ENCODE results near the gene ZFY. TPM values are rescaled to one million over a fixed set of nuclear protein-coding genes. Genes with fewer than 3 reads are reported as not detected.
A peak's percentile ranks its signal among the peaks of the same experiment; 100 is the strongest.

The ZFY gene
- total and polyA plus RNA-seq, 2 of the 13 experiments (the other 11 are each of a cell fraction or from before 2014, with no cell fraction given) = 3.3 to 17.1 TPM

DNA sequence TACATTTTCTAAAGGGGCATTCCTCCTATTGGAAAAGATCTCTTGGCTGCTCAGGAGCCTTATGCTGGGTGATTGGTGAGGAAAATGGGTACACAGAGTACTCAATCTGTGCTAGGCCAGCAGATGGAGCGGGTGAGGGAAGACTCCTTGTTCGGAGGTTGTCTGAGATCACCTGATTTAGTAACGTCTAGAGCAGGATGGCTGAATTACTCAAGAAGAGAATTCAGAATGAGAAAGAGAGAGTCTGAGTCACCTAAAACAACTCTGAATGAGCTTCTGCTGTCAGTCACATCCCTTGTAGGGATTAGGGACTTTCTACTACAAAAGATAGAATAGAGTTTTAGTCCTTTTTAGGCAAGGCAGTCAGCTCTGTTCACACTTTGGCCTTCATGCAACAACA is 47.2 kb upstream of the ZFY start:
- no peaks in the 10 kb centered on the region for H4K20me1 ChIP-seq (ENCODE audit: insufficient read depth, low read length)
- TF ChIP-seq KLF11 (CRISPR knock-in tag; IDR thresholded peaks at IDR 0.05) (no peak), ZNF780A (CRISPR knock-in tag; IDR thresholded peaks at IDR 0.05) (no peak), MLX (CRISPR knock-in tag; IDR thresholded peaks at IDR 0.05) (no peak), ZNF557 (CRISPR knock-in tag; IDR thresholded peaks at IDR 0.05) (no peak), GATA4 (IDR thresholded peaks at IDR 0.05; ENCODE audit: borderline replicate concordance, low read depth) (no peak), ZNF18 (CRISPR knock-in tag; IDR thresholded peaks at IDR 0.05; ENCODE audit: insufficient replicate concordance) (no peak), HOXA5 (CRISPR knock-in tag; IDR thresholded peaks at IDR 0.05) (no peak), SNAPC2 (CRISPR knock-in tag; IDR thresholded peaks at IDR 0.05) (no peak)
- TF ChIP-seq, protein P1, sequence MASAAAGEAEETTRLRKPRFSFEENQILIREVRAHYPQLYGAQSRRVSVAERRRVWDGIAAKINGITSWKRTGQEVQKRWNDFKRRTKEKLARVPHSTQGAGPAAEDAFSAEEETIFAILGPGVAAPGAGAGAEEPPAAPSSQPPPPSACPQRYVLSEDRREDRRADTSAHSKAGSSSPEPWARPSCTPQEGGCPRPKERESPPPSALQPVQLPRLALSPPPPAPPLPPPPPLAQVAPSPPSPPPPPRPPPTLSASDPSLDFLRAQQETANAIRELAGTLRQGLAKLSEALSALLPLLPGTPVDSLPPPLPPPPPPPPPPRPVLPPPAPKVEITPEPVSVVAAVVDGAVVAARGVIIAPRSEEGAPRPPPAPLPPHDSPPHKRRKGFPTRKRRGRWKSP (CRISPR knock-in tag; IDR thresholded peaks at IDR 0.05) = no peak
- TF ChIP-seq, protein P2, sequence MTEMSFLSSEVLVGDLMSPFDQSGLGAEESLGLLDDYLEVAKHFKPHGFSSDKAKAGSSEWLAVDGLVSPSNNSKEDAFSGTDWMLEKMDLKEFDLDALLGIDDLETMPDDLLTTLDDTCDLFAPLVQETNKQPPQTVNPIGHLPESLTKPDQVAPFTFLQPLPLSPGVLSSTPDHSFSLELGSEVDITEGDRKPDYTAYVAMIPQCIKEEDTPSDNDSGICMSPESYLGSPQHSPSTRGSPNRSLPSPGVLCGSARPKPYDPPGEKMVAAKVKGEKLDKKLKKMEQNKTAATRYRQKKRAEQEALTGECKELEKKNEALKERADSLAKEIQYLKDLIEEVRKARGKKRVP (CRISPR knock-in tag; IDR thresholded peaks at IDR 0.05) = no peak
- in situ Hi-C loops (cut with HindIII; ENCODE audit: extremely low pct_ligation_motif_present, low pct_unique_long_range_greater_than_20kb) (no loop called here), intact Hi-C loops (cut with micrococcal nuclease; ENCODE audit: unreplicated experiment) (no loop called here)
- no peak overlapping the region for H3K9ac ChIP-seq (ENCODE audit: insufficient read depth, low read depth, low read length)
- no peaks in the 10 kb centered on the region for H3K27me3 ChIP-seq (ENCODE audit: control insufficient read depth in 1 of 2, insufficient read depth in 2 of 2, low read length in 2 of 2)
- BruUV-seq (replicated peaks) = no TSS peak
- POLR2A ChIA-PET = no interaction called here
- H3K4me2 ChIP-seq (ENCODE audit: low read depth, low read length) = 0 out of 2 replicates have a peak overlapping the region, but pooled peaks have one; percentile 18
- no peak overlapping the region for H3K4me3 ChIP-seq (replicated peaks in 1 of 3; ENCODE audit: insufficient read depth in 1 of 3, low read depth in 2 of 3, low read length in 3 of 3)
- H3K27ac ChIP-seq (ENCODE audit: extremely low read length, insufficient read depth, low read length) = no peak overlapping the region
- H3K79me2 ChIP-seq (ENCODE audit: insufficient read depth, low read length) = no peaks in the 10 kb centered on the region
- CTCF ChIA-PET (ENCODE audit: low intra/inter-chr PET ratio, low total read pairs) = no interaction called here
- DNase-seq (ENCODE audit: low spot score) (no peak), ATAC-seq (no peak), FAIRE-seq (no peak)
- H3K4me1 ChIP-seq (ENCODE audit: insufficient read depth, low read length) = peaks cover 32% of the 10 kb centered on the region
- WGBS (ENCODE audit: low lambda C conversion rate) = 17% methylated on average over 3 of the region's 3 CpGs
- H3K36me3 ChIP-seq (replicated peaks in 1 of 2; ENCODE audit: control insufficient read depth in 1 of 2, insufficient read depth in 2 of 2, low read length in 2 of 2) = no peaks in the 10 kb centered on the region
- no peak overlapping the region for H2AFZ ChIP-seq (ENCODE audit: low read length)
- no peaks in the 10 kb centered on the region for H3K9me3 ChIP-seq (ENCODE audit: low read length)

Data from HepG2 (cell line).